C4-2B (cell line): Measurements from ENCODE around the gene ARHGAP22.

ENCODE experiments used
- ZFX ChIP-seq: fragments of 450-650 bp; IDR thresholded peaks from 2 replicates; pipeline ENCODE4 v1.6.1; 2017
- TF ChIP-seq, protein P1 (sequence below): fragments of 450-650 bp; conservative IDR thresholded peaks from 2 replicates; pipeline ENCODE4 v1.5.1; 2017; ENCODE audit warnings: mild to moderate bottlenecking

DNA sequence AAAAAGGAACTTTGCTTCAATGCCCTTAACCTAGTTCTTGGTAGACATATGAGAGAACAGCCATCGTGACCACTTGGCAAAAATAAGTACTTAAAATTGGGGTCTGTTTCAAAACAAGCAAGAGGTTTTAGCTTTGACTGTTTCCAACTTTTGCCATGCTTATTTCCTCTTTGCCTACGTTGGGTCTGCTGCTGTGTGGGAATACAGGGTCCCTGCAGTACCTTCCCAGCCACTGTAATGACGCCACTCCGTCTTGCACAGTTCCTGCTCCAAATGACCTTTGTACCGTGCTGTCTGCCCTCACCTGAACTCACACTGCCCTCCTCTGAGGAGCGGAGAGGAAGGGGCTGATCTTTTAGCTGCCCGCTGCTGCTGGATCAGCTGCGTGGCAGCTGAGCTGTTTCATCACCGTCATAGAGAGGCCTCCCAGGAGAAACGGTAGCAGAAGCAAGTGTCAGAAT, 165.3 kb downstream of the ARHGAP22 start:
- TF ChIP-seq, protein P1, sequence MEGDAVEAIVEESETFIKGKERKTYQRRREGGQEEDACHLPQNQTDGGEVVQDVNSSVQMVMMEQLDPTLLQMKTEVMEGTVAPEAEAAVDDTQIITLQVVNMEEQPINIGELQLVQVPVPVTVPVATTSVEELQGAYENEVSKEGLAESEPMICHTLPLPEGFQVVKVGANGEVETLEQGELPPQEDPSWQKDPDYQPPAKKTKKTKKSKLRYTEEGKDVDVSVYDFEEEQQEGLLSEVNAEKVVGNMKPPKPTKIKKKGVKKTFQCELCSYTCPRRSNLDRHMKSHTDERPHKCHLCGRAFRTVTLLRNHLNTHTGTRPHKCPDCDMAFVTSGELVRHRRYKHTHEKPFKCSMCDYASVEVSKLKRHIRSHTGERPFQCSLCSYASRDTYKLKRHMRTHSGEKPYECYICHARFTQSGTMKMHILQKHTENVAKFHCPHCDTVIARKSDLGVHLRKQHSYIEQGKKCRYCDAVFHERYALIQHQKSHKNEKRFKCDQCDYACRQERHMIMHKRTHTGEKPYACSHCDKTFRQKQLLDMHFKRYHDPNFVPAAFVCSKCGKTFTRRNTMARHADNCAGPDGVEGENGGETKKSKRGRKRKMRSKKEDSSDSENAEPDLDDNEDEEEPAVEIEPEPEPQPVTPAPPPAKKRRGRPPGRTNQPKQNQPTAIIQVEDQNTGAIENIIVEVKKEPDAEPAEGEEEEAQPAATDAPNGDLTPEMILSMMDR = no peak
- no peak for TF ChIP-seq ZFX
